Gastrocnemius medialis (tissue), 4 donors: ENCODE results near the gene PHF13.

Source experiments
- POLR2A ChIP-seq, 2 donors: fragments of 450-650 bp; IDR thresholded peaks; one replicate each; pipeline ENCODE4 v1.6.1; 2017; ENCODE audit warnings: antibody characterized with exemption in 2 of 2, mild to moderate bottlenecking in 2 of 2, moderate library complexity in 2 of 2
- TF ChIP-seq, protein P1 (sequence below), 5 experiments: fragments of 450-650 bp in 3 of 5; fragments of 200-600 bp in 2 of 5; sonication (generic) in 2 of 5; IDR thresholded peaks in 4 of 5; conservative IDR thresholded peaks in 1 of 5; 1 replicate in 4 of 5; 2 replicates in 1 of 5; pipeline ENCODE4 v1.5.1; 2016 to 2019; ENCODE audit warnings: antibody characterized with exemption in 5 of 5, mild to moderate bottlenecking in 3 of 5, moderate library complexity in 3 of 5

DNA sequence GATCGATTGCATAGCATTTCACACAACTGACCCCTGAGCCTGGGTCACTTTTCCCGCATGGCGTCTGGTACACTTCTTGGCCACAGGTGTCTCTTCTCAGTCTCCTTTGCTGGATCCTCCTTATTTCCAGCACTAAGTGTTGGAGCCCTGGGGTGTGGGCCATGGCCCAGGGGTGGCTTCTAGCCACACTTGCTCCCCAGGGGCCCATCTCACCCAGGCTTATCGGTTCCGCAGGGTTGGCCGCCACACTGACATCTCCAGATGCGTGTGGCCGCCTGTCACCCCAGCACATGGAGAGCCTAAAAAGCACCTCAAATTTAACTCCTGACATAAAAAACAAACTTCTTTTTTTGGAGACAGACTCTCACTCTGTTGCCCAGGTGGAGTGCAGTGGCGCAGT lies 13.5 kb downstream of the PHF13 start:
- no peak for TF ChIP-seq POLR2A (IDR thresholded peaks at IDR 0.05)
- TF ChIP-seq, protein P1, sequence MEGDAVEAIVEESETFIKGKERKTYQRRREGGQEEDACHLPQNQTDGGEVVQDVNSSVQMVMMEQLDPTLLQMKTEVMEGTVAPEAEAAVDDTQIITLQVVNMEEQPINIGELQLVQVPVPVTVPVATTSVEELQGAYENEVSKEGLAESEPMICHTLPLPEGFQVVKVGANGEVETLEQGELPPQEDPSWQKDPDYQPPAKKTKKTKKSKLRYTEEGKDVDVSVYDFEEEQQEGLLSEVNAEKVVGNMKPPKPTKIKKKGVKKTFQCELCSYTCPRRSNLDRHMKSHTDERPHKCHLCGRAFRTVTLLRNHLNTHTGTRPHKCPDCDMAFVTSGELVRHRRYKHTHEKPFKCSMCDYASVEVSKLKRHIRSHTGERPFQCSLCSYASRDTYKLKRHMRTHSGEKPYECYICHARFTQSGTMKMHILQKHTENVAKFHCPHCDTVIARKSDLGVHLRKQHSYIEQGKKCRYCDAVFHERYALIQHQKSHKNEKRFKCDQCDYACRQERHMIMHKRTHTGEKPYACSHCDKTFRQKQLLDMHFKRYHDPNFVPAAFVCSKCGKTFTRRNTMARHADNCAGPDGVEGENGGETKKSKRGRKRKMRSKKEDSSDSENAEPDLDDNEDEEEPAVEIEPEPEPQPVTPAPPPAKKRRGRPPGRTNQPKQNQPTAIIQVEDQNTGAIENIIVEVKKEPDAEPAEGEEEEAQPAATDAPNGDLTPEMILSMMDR (IDR thresholded peaks at IDR 0.05 in 4 of 5, conservative IDR thresholded peaks at IDR 0.05 in 1 of 5): no peak
